HG03442 (cell line): ENCODE results near the gene MYBBP1A.

Experiments used
- ATAC-seq: cut with Tn5 transposase; IDR thresholded peaks from one replicate; pipeline ENCODE4 v1.9.1; 2021; ENCODE audit warnings: mild to moderate bottlenecking, moderate library complexity; ENCODE audit not compliant: unreplicated experiment

Gene MYBBP1A

DNA sequence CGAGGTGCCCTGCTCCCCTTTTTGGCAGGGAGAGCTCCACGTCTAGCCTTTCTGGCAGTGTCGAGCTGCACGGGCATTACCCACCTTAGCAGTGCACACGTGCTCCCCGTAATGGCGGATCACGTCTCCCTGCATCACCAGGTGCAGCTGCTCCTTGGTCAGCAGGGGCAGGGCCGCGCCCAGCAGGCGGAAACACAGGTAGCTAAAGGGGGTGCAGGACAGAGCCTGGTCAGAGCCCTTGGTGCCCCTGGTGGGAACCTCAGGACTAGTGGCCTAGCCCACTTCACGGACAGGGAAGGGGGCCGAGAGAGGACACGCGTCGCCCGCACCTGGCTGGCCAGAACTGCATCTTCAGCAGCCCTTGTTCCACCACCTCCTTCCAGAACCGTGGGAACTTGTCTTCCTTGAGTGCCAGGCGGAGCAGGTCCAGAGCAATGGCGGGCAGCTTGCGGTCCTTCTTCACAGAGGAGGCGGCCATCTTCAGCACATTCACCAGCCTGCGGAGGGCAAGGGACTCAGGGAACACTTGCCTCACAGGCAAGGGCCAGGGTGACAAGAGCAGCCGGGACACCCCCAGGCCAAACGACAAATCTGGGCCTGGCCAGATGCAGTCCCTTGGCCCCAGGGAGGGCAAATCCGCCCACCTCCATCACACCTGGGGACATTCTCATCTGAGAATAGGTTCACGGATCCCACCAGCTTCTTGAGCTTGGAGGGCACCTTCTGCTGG is 3.2 kb downstream of the MYBBP1A start:
- no peak for ATAC-seq

- no peak for ATAC-seq
Measured at GRCh38 chr17:4551141-4551540, 4.0 kb downstream of the MYBBP1A start.

DNA sequence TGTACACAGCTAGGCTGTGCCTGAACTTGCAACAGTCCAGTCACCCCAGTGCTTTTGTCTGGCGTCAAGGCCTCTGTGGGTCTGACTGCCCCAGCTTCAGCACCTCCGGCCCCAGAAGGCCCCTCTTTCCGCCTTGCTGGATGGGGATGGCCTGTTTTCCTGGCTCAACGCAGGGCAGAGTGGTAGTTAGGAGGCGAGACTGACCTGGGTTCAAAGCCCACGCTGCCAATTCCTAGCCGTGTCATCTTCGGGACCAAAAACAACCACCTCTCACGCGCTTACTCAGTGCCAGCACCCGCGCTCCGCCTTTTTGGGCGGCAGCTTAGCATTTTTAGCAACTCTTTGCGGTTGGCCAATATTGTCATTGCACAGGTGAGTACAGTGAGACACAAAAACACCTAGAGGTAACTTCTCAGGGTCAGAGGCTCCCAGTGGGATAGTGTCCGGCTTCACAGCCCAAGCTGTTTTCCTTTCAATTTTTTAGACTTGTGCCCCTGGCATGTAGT is 4.6 kb downstream of the MYBBP1A start:
- ATAC-seq: no peak

GRCh38 chr17:4549781-4550533 is 5.2 kb downstream of the MYBBP1A start:
- no peak for ATAC-seq

- no peak for ATAC-seq
Measured at GRCh38 chr17:4548721-4549531, 6.3 kb downstream of the MYBBP1A start.

DNA sequence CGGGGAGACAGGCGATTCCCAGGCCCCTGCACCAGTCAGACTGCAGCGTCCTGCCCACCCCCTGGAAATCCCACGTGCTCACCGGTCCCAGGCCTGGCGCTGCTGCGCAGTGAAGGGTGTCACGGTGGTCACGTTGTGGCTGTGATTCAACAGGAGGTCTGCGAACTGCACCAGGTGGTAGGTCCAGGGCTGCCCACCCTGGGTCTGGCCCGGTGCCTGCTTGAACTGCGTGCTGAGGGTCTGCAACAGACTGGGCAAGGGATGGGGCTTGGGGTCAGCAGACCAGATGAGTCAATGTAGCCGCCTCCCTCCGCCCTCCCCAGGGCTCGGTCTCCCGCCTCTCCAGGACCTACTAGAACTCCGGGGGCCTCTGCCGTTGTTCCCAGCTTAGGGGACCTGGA is 7.1 kb downstream of the MYBBP1A start:
- no peak for ATAC-seq

DNA sequence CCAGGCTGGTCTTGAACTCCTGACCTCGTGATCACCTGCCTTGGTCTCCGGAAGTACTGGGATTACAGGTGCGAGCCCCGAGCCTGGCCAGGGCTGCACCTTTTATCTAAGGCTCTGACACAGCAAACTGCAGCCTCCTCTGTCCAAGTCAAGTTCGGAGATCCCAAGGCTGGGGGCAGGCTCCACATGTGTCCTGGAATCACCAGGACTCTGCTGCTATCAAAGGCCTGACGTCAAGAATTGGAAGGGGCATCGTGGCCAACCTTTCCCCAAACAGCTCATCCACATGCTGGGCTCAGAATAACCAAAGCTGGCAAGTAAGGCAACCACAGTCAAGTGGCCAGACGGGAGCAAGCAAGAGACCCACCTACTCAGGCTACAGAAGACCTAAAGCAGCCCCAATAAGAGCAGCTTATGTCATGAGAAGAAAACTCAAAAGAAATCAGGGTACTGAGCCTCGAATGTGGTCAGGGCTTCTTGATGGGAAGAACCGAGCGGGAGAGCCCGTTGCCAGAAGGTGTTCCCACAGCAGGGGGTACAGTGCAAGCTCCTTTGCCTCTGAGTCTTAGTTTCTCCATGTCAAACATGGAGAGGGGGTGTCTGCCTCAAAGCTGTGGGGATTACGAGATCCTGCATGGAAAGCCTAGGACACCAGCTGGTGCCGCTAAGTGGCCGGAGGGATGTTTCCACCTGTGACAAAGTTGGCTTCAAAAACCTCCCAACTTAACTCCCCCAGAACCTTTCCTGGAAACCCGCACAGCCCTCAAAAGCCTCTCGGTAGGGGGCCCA is 7.9 kb downstream of the MYBBP1A start:
- ATAC-seq: no peak

- no peak for ATAC-seq
Measured at GRCh38 chr17:4545217-4545951, 9.8 kb downstream of the MYBBP1A start.

- ATAC-seq: no peak
Measured at GRCh38 chr17:4544951-4545216, 10.3 kb downstream of the MYBBP1A start.

GRCh38 chr17:4544135-4544950 is 10.8 kb downstream of the MYBBP1A start:
- no peak for ATAC-seq

DNA sequence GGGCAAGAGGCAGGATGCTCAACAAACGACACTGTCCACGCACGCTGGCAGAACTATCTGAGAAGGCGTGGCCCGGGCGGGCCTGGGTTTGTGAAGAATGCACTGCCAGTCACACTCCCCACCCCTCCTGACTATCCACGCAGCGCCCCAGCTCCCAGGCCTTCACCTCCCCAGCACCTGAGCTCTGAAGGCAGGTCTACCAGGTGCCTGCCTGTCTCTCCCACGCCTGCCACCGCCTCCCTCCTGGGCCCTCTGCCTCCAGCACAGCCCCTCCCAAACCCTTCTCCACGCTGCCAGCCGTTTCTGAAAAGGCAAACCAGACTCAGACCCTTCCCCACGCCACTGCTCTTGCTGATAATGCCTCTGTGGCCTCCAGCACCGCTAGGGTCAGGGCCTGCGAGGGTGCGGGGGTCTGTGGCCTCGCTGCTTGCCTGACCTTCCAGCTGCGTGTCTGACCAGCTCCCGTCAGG is 11.6 kb downstream of the MYBBP1A start:
- ATAC-seq: no peak

DNA sequence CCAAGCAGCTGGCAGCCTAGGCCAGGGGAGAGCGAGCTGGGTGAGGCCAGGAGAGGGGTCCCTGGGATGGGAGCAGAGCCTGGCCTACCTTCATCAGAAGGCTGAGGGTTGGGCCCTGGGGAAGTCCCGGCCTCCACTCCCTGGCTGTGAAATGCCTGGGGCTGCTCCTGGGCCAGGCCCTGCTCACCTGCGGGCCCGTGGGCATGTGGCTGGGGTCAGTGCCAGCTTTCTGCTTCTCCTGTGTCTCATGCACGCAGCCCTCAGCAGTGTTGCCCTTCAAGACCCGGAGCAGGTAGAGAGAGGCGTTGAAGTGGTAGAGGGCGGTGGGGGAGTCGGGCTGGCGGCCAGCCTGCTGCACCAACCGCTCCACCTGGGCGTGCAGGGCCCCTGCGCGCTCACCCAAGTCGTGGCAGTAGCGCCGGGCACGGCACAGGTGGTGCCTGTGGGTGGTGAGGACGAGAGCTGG is 12.4 kb downstream of the MYBBP1A start:
- ATAC-seq: no peak

DNA sequence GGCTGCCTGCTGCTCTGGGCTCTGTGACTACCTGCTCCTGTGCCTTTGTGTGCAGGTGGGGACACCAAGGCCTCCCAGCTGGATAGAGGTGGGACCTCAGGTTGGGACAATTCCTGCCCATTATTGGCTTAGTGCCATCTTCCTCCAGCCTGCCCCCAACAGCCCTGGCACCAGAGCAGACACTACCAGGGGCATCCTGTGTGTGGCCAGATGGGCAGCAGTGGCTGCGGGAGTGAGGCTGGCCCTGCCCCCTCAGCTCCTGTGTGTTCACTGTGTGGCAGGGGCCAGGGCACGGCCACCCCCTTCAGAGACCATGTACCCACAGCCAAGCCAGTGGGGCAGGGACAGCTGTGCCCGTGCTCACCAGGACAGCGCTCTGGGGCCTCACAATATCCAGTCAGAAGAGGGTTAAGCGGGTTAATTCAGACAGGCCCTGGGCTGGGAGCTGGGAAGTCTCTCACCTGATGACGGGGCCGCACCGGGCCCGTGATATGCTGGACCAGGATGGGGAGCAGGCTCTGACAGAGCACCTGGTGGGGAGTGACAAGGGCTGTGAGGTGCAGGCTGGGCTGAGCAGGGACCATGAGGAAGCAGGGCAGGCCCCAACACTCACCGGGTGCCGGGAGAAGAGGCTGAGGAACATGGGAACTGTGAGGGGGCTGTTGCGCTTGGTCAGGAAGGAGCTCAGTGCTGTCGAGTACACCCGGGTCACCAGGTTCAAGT is 13.0 kb downstream of the MYBBP1A start:
- no peak for ATAC-seq

- no peak for ATAC-seq
Measured at GRCh38 chr17:4541328-4542002, 13.7 kb downstream of the MYBBP1A start.

DNA sequence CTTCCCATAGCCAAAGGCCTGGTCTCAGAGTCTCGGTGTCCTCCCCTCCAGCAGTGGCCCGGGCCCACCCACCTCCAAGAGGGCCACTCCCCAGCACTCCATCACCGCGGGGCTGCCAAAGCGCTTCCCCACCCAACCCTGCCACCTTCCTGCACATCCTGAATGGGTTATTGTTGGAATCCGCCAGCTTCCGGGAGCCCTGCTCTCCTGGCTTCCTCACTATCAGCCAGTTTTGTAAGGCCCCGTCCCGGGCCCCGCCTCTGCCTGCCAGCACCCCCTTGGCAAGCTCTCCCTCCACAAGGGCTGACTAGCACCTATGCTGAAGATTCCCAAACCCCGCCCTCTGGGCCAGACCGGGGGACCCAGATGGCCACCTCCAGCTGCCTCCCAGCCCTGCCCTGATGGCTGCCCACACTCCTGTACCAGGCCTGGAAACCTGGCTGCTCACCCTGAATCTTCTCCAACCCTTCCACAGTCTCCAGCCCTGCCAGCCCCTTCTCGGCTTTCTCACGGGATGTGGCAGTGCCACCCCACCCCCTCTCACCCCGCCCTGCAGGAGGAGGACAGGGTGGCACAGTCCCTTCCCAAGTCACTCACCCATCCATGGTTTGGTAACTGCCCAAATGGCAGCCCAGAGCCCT is 14.4 kb downstream of the MYBBP1A start:
- ATAC-seq: no peak

DNA sequence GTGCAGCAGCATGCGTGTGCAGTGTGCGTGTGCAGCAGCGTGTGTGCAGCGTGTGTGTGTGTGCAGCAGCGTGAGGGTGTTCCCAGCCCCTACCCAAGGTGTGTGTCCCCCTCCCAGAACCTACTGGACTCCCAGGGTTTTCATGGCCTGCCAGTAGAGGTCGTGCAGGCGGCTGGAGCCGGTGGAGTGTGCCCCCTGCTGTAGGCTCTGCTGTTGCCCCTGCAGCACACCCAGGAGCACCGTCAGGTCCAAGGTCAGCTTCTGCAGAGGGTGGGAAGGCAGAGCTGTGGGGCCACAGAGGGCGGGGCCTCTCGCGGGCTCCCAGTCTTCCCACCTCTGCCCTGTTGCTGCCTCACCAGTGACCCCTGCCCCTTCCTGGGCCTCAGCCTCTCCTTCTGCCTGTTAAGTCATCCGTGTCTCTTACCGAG is 14.9 kb downstream of the MYBBP1A start:
- ATAC-seq: no peak

- ATAC-seq: no peak
Measured at GRCh38 chr17:4539576-4540223, 15.5 kb downstream of the MYBBP1A start.
